Activated CD4-positive, alpha-beta T cell treated with anti-CD3 and anti-CD28 coated beads for 36 hours (primary cell): ENCODE data around the gene RAPH1. TPM values are rescaled to one million over a fixed set of nuclear protein-coding genes. Genes with fewer than 3 reads are reported as not detected.

Experiments
- ATAC-seq: fragments of 200-7000 bp; cut with Tn5 transposase; one replicate; pipeline ENCODE4 v1.10.0; 2021; ENCODE audit warnings: mild to moderate bottlenecking, moderate library complexity
- CTCF ChIA-PET: fragments of 350-600 bp; sonication (Branson Sonifier 250); formaldehyde crosslinking; loops from one replicate; lab custom pipeline; 2021; ENCODE audit warnings: antibody characterized with exemption; lab: Charles Lee
- POLR2A ChIA-PET: fragments of 350-600 bp; sonication (Branson Sonifier 250); formaldehyde crosslinking; loops from one replicate; lab custom pipeline; 2021; ENCODE audit warnings: antibody characterized with exemption, inconsistent platforms; lab: Charles Lee
- DNase-seq: peaks from one replicate; pipeline ENCODE4 v3.0.0-alpha.2; 2020
- H3K27ac Mint-ChIP-seq: one replicate; pipeline ENCODE4 v1.8.0; 2021; ENCODE audit warnings: mixed read lengths
- H3K27me3 Mint-ChIP-seq: one replicate; pipeline ENCODE4 v1.8.0; 2021; ENCODE audit warnings: mixed read lengths
- H3K36me3 Mint-ChIP-seq: one replicate; pipeline ENCODE4 v1.8.0; 2021; ENCODE audit warnings: low read depth, mixed read lengths
- H3K4me1 Mint-ChIP-seq: one replicate; pipeline ENCODE4 v1.8.0; 2021; ENCODE audit warnings: mixed read lengths
- H3K4me3 Mint-ChIP-seq: one replicate; pipeline ENCODE4 v1.8.0; 2021; ENCODE audit warnings: mild to moderate bottlenecking, moderate library complexity, mixed read lengths
- H3K9me3 Mint-ChIP-seq: one replicate; pipeline ENCODE4 v1.8.0; 2021; ENCODE audit warnings: low read depth, mixed read lengths
- intact Hi-C, 2 experiments: fragments of 100-400 bp; cut with DNase I in 1 of 2; cut with micrococcal nuclease in 1 of 2; formaldehyde crosslinking; loops; one replicate each; pipeline versions ENCODE4 v1.14.2 to v1.15.1; 2022 to 2024; cut with DNase I, micrococcal nuclease
- total RNA-seq, 2 experiments: library from RNA; stranded (reverse); gene quantifications; one replicate each; pipeline ENCODE4 v1.2.3, GENCODE V29; 2021

RAPH1 gene
- total RNA-seq, 2 experiments from 2014 or later = 8.5 to 9.9 TPM

GRCh38 chr2:203574824-203575223, 39.7 kb upstream of the RAPH1 start:
- no peak for ATAC-seq
- ChIA-PET CTCF (interaction anchor here (0.6 to 2.5 kb wide), 5 partner anchors 10 to 704 kb away, joined by 3 to 8 read pairs (median 3); no protein-coding TSS in a partner anchor), POLR2A (no interaction called here)
- Mint-ChIP-seq H3K9me3 (no peaks in the 10 kb centered on the region), H3K4me3 (no peak overlapping the region), H3K27ac (no peak overlapping the region), H3K27me3 (no peaks in the 10 kb centered on the region), H3K4me1 (peaks cover 13% of the 10 kb centered on the region), H3K36me3 (no peaks in the 10 kb centered on the region)
- no peak for DNase-seq
- intact Hi-C loops = loop anchor here (5.0 kb wide), 2 partner anchors 237 to 317 kb away; no protein-coding TSS in a partner anchor

DNA sequence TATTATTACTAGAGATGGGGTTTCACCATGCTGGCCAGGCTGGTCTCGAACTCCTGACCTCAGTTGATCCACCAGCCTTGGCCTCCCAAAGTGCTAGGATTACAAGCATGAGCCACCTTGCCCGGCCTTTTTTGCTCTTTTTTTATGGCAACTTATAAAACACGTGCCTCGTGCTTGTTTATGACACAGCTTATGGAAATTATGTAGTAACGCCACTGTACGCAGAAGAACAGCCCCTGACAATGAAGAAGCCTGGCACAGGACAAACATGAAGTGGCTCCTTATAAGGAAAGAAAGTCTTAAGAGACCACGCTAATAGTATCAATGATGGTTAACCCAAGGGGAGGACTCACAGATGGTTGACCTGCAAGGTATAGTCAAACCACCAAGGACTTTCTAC, 37.2 kb upstream of the RAPH1 start:
- H3K27me3 Mint-ChIP-seq = no peaks in the 10 kb centered on the region
- peaks cover 2% of the 10 kb centered on the region for H3K4me1 Mint-ChIP-seq
- ATAC-seq (no peak), DNase-seq (no peak)
- ChIA-PET CTCF (no interaction called here), POLR2A (no interaction called here)
- intact Hi-C loops = no loop called here
- H3K36me3 Mint-ChIP-seq = no peaks in the 10 kb centered on the region
- no peak overlapping the region for H3K27ac Mint-ChIP-seq
- H3K4me3 Mint-ChIP-seq = no peak overlapping the region
- H3K9me3 Mint-ChIP-seq = no peaks in the 10 kb centered on the region

GRCh38 chr2:203569677-203570316, 34.7 kb upstream of the RAPH1 start:
- ATAC-seq (no peak), DNase-seq (no peak)
- CTCF ChIA-PET = no interaction called here
- H3K27me3 Mint-ChIP-seq = no peaks in the 10 kb centered on the region
- H3K4me1 Mint-ChIP-seq = peaks cover 2% of the 10 kb centered on the region
- no peaks in the 10 kb centered on the region for H3K9me3 Mint-ChIP-seq
- no peaks in the 10 kb centered on the region for H3K36me3 Mint-ChIP-seq
- H3K4me3 Mint-ChIP-seq = no peak overlapping the region
- intact Hi-C loops = no loop called here
- peak overlapping the region; percentile 39 for H3K27ac Mint-ChIP-seq
- POLR2A ChIA-PET = no interaction called here

DNA sequence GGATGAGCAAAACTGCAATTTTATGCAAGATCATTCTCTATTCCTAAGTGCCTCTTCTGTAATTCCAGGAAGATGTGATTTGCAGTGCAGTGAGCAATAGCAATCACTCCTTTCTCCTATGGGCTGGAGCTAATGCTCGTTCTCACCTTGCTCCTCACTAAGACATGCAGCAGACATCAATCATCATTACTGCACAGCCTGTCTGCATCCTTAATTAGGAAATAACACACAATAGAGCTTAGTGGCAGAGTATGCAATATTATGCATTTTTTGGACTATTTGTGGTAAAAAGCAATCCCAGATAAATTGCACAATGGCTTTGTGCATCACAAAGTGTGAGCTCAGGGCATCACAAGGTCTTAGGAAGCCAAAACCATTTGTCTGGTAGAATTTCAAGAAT, 32.6 kb upstream of the RAPH1 start:
- Mint-ChIP-seq H3K27me3 (no peaks in the 10 kb centered on the region), H3K36me3 (no peaks in the 10 kb centered on the region), H3K4me3 (no peak overlapping the region), H3K9me3 (no peaks in the 10 kb centered on the region), H3K4me1 (peaks cover 2% of the 10 kb centered on the region), H3K27ac (no peak overlapping the region)
- no peak for DNase-seq
- ChIA-PET CTCF (no interaction called here), POLR2A (no interaction called here)
- no peak for ATAC-seq
- intact Hi-C loops = no loop called here

- ChIA-PET POLR2A (no interaction called here), CTCF (no interaction called here)
- Mint-ChIP-seq H3K27ac (no peak overlapping the region), H3K4me1 (peaks cover 2% of the 10 kb centered on the region), H3K4me3 (no peak overlapping the region), H3K27me3 (no peaks in the 10 kb centered on the region), H3K9me3 (no peaks in the 10 kb centered on the region), H3K36me3 (no peaks in the 10 kb centered on the region)
- ATAC-seq = no peak
- DNase-seq = no peak
- intact Hi-C loops = no loop called here
Observed at GRCh38 chr2:203566161-203566560, 31.1 kb upstream of the RAPH1 start.

- POLR2A ChIA-PET = no interaction called here
- H3K4me3 Mint-ChIP-seq = no peak overlapping the region
- intact Hi-C loops = no loop called here
- no peaks in the 10 kb centered on the region for H3K36me3 Mint-ChIP-seq
- H3K27ac Mint-ChIP-seq = no peak overlapping the region
- no peaks in the 10 kb centered on the region for H3K4me1 Mint-ChIP-seq
- no peaks in the 10 kb centered on the region for H3K27me3 Mint-ChIP-seq
- no peak for DNase-seq
- H3K9me3 Mint-ChIP-seq = no peaks in the 10 kb centered on the region
- ATAC-seq = no peak
- CTCF ChIA-PET = interaction anchor here (1.7 kb wide), 1 partner anchor 10 kb away, joined by 6 read pairs; no protein-coding TSS in a partner anchor
Observed at GRCh38 chr2:203565076-203565475, 30.0 kb upstream of the RAPH1 start.

DNA sequence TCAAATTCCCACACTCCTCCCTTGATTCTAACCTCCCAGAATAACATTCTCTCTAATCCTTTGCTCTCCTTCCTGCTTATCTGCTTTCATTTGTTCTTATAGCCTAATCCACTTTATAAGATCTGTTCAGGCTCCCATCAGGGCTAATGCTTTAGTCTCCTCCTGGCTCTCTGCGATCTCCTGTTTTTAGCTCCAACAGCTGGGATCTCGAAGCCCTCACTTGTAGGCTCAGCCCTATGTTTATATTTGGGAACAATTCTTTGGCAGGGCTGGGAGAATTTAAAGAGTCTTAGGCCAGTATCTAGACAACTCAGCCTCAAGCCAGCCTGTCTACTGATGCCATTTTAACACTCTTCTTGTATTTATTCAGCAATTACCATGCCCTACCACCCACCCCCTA, 27.2 kb upstream of the RAPH1 start:
- ATAC-seq (no peak), DNase-seq (no peak)
- H3K4me3 Mint-ChIP-seq = no peak overlapping the region
- H3K9me3 Mint-ChIP-seq = no peaks in the 10 kb centered on the region
- H3K27ac Mint-ChIP-seq = no peak overlapping the region
- no peaks in the 10 kb centered on the region for H3K4me1 Mint-ChIP-seq
- no peaks in the 10 kb centered on the region for H3K36me3 Mint-ChIP-seq
- intact Hi-C loops = no loop called here
- ChIA-PET POLR2A (no interaction called here), CTCF (no interaction called here)
- no peaks in the 10 kb centered on the region for H3K27me3 Mint-ChIP-seq

- DNase-seq = no peak
- no peak overlapping the region for H3K27ac Mint-ChIP-seq
- intact Hi-C loops = no loop called here
- ATAC-seq = no peak
- H3K27me3 Mint-ChIP-seq = no peaks in the 10 kb centered on the region
- ChIA-PET CTCF (no interaction called here), POLR2A (no interaction called here)
- H3K4me3 Mint-ChIP-seq = no peak overlapping the region
- no peaks in the 10 kb centered on the region for H3K36me3 Mint-ChIP-seq
- no peaks in the 10 kb centered on the region for H3K9me3 Mint-ChIP-seq
- no peaks in the 10 kb centered on the region for H3K4me1 Mint-ChIP-seq
Observed at GRCh38 chr2:203559641-203560040, 24.5 kb upstream of the RAPH1 start.

GRCh38 chr2:203553784-203554183, 18.7 kb upstream of the RAPH1 start:
- Mint-ChIP-seq H3K27ac (no peak overlapping the region), H3K4me3 (no peak overlapping the region), H3K36me3 (no peaks in the 10 kb centered on the region), H3K27me3 (peaks cover 2% of the 10 kb centered on the region), H3K9me3 (no peaks in the 10 kb centered on the region), H3K4me1 (no peaks in the 10 kb centered on the region)
- ChIA-PET POLR2A (no interaction called here), CTCF (interaction anchor here (0.8 kb wide), 1 partner anchor 228 kb away, joined by 5 read pairs; no protein-coding TSS in a partner anchor)
- intact Hi-C loops = no loop called here
- no peak for ATAC-seq
- no peak for DNase-seq

DNA sequence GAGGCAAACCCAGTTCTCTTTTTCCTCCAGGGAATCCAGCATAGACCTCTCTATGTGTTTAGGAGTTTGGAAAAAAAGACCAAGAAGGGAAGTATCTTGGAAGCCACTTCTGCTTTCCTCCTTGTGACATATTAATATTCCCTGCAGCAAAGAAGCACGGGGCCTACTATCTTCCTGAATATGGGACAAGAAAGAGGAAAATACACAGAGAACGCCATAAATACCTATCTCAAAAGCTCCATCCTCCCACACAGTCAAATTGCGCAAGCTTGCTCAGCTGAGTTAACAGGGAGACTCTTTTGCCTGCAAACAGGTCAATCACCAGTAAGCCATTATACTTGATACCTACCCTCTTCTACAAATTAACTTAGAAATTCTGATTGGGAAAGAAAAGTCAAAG, 16.7 kb upstream of the RAPH1 start:
- Mint-ChIP-seq H3K27ac (no peak overlapping the region), H3K4me1 (peaks cover 4% of the 10 kb centered on the region), H3K4me3 (no peak overlapping the region), H3K9me3 (no peaks in the 10 kb centered on the region), H3K27me3 (peaks cover 2% of the 10 kb centered on the region), H3K36me3 (no peaks in the 10 kb centered on the region)
- ChIA-PET POLR2A (no interaction called here), CTCF (no interaction called here)
- ATAC-seq = no peak
- no peak for DNase-seq
- intact Hi-C loops = no loop called here

DNA sequence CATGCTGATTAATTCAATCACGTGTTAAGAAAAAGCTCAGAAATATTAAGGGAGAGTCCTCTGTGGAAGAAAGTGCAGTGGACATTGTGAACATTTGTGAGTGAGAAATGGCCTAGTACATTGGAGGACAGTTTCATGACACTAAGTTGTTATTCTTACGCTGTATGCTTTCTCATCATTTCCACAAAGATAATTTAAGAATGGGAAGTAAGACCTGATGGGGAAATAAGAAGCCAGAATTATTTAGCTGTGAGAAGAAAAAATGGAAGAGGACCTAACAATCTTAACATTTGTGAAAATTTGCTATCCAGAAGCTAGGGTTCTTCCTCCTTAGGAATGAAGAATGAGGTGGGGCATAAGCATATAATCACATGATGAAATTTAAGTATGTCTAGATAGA, 15.2 kb upstream of the RAPH1 start:
- peaks cover 4% of the 10 kb centered on the region for H3K4me1 Mint-ChIP-seq
- DNase-seq = no peak
- H3K9me3 Mint-ChIP-seq = no peaks in the 10 kb centered on the region
- H3K36me3 Mint-ChIP-seq = no peaks in the 10 kb centered on the region
- peaks cover 2% of the 10 kb centered on the region for H3K27me3 Mint-ChIP-seq
- intact Hi-C loops = no loop called here
- no peak for ATAC-seq
- no peak overlapping the region for H3K27ac Mint-ChIP-seq
- ChIA-PET CTCF (interaction anchor here (0.6 to 0.9 kb wide), 2 partner anchors 14 to 119 kb away, joined by 3 to 4 read pairs; no protein-coding TSS in a partner anchor), POLR2A (no interaction called here)
- H3K4me3 Mint-ChIP-seq = no peak overlapping the region

DNA sequence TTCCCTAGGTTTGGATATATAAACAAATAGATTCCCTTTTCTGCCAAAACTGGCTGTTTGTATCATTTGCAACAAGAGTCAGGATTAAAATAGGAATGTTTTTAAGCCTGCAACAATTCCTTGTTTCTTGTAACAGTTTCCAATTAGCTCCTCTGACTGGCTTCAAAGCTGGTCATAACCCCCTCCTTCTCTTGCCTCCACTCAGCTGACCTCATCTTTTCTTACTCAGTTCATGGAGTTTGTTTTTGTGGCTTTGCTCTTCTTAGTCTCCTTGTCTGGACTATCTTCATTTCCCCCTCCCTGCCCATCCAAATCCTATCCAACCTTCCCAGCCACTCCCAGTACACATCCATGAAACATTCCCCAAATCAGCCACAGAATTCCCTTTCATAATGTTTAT, 14.3 kb upstream of the RAPH1 start:
- ChIA-PET POLR2A (no interaction called here), CTCF (interaction anchor here (0.5 to 0.7 kb wide), 3 partner anchors 64 to 358 kb away, joined by 3 read pairs; no protein-coding TSS in a partner anchor)
- intact Hi-C loops = no loop called here
- peaks cover 4% of the 10 kb centered on the region for H3K4me1 Mint-ChIP-seq
- no peak for DNase-seq
- H3K4me3 Mint-ChIP-seq = no peak overlapping the region
- H3K9me3 Mint-ChIP-seq = no peaks in the 10 kb centered on the region
- H3K27ac Mint-ChIP-seq = no peak overlapping the region
- no peak for ATAC-seq
- H3K27me3 Mint-ChIP-seq = peaks cover under 1% of the 10 kb centered on the region
- H3K36me3 Mint-ChIP-seq = no peaks in the 10 kb centered on the region
